ENCODE measurements around the gene PDILT. TPM values are rescaled to one million over a fixed set of nuclear protein-coding genes. Genes with fewer than 3 reads are reported as not detected.

The PDILT gene
- total RNA-seq, 4 donors from 2014 or later: not detected

DNA sequence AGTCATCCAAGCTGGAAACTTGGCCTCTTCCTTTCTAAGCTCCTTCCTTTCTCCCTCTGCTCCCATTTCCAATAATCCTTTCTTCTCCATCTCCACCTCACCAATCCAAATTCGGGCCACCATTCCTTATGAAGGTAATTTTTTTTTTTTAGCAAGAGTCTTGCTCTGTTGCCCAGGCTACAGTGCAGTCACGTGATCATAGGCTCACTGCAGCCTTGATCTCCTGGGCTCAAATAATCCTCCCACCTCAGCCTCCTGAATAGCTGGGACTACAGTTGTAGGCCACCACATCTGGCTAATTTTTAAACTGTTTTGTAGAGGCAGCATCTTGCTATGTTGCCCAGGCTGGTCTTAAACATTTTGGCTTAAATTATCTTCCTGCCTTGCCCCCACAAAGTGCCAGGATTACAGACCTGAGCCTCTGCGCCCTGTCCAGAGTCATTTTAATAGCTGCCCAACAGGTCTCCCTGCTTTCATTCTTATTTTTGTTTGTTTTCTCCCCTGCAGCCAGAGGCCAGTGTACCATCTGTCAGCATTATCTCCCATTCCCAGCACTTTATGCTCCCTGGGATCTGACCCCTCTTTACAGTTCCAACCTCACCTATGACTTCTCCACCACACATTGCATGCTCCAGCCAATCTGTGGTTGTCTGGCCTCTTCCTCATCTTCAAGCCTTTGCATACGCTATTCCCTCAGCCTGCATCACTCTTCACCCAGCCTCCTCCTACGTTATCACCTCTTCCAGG lies 75.0 kb downstream of the PDILT start:
- 74% methylated on average over 5 of the region's 5 CpGs for WGBS
- H3K4me3 ChIP-seq: no peak overlapping the region
- DNase-seq (ENCODE audit: extremely low spot score): no peak
- no peaks in the 10 kb centered on the region for H3K9me3 ChIP-seq
- no peak overlapping the region for H3K27ac ChIP-seq (replicated peaks in 1 of 4)
- H3K4me1 ChIP-seq: no peaks in the 10 kb centered on the region
- intact Hi-C loops (cut with DNase I): loop anchor here (10.0 kb wide), 1 partner anchor 55 kb away; no protein-coding TSS in a partner anchor
- peaks cover 0 to 3% (median 0%) of the 10 kb centered on the region in 4 donors for H3K27me3 ChIP-seq
- H3K36me3 ChIP-seq: no peaks in the 10 kb centered on the region
- TF ChIP-seq CTCF (IDR thresholded peaks at IDR 0.05) (no peak), POLR2A (IDR thresholded peaks at IDR 0.05; ENCODE audit: low read depth) (no peak), POLR2AphosphoS5 (IDR thresholded peaks at IDR 0.05) (no peak), EP300 (IDR thresholded peaks at IDR 0.05) (no peak)

DNA sequence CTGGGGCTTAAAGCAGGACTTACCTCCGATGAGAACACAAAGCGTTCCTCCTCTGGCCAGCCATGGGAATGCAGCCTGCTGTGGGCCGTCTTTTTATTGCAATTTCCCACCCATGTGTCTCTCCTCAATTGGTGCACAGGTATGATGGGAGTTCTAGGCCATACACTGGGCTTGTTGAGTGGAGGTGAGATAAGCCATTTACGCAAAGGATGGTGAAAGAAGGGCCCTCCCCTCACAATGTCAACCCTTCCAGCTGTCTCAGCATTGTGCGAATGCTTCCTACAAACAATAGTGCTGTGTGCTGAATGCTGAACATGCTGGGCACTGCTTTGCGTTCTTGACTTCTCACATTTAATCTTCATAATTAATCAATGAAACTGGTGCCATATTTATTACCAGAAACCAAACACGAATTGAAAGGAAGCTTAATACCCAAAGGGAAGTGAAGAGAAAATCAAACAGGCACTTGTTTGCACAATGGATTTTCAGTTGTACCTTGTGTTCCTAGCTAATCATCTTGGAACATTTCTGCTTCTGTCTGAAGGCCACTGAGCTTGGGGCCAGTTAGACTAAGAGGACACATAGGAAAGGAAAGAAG lies 77.0 kb downstream of the PDILT start, which contains the start of gene GP2:
GP2 (minus strand) TSS at position 70 of the 598 bp plus-strand sequence. CDS start 1,082 bp downstream, outside the sequence.
- peaks cover 0 to 3% (median 0%) of the 10 kb centered on the region in 4 donors for H3K27me3 ChIP-seq
- no peaks in the 10 kb centered on the region for H3K36me3 ChIP-seq
- no peaks in the 10 kb centered on the region for H3K9me3 ChIP-seq
- intact Hi-C loops (cut with DNase I): loop anchor here (10.0 kb wide), 1 partner anchor 57 kb away; no protein-coding TSS in a partner anchor
- TF ChIP-seq POLR2AphosphoS5 (IDR thresholded peaks at IDR 0.05) (no peak), POLR2A (IDR thresholded peaks at IDR 0.05; ENCODE audit: low read depth) (no peak), CTCF (IDR thresholded peaks at IDR 0.05) (no peak), EP300 (IDR thresholded peaks at IDR 0.05) (no peak)
- H3K4me1 ChIP-seq: no peaks in the 10 kb centered on the region
- no peak within 1 kb of the TSS for H3K4me3 ChIP-seq
- WGBS: 81% methylated on average over 7 of the region's 7 CpGs
- no peak for DNase-seq (ENCODE audit: extremely low spot score)
- H3K27ac ChIP-seq (replicated peaks in 1 of 4): no peak within 1 kb of the TSS

GRCh38 chr16:20326321-20326720 lies 78.2 kb downstream of the PDILT start:
- 65% methylated on average over 3 of the region's 3 CpGs for WGBS
- H3K36me3 ChIP-seq: no peaks in the 10 kb centered on the region
- intact Hi-C loops (cut with DNase I): loop anchor here (10.0 kb wide), 1 partner anchor 58 kb away; no protein-coding TSS in a partner anchor

GRCh38 chr16:20325005-20325404 lies 79.5 kb downstream of the PDILT start:
- intact Hi-C loops (cut with DNase I): loop anchor here (10.0 kb wide), 1 partner anchor 60 kb away; no protein-coding TSS in a partner anchor

More at GRCh38 chr16:20326321-20326720, 78.2 kb downstream of the PDILT start:
- H3K4me1 ChIP-seq: no peaks in the 10 kb centered on the region
- no peak for DNase-seq (ENCODE audit: extremely low spot score)
- H3K27ac ChIP-seq (replicated peaks in 1 of 4): no peak overlapping the region
- no peak overlapping the region for H3K4me3 ChIP-seq
- no peak for TF ChIP-seq POLR2A (IDR thresholded peaks at IDR 0.05; ENCODE audit: low read depth)
- no peak for TF ChIP-seq EP300 (IDR thresholded peaks at IDR 0.05)
- no peak for TF ChIP-seq POLR2AphosphoS5 (IDR thresholded peaks at IDR 0.05)
- no peak for TF ChIP-seq CTCF (IDR thresholded peaks at IDR 0.05)
- H3K27me3 ChIP-seq: peaks cover 0 to 3% (median 0%) of the 10 kb centered on the region in 4 donors
- no peaks in the 10 kb centered on the region for H3K9me3 ChIP-seq

More at GRCh38 chr16:20325005-20325404, 79.5 kb downstream of the PDILT start:
- 45% methylated on average over 3 of the region's 3 CpGs for WGBS
- peaks cover 0 to 3% (median 0%) of the 10 kb centered on the region in 4 donors for H3K27me3 ChIP-seq
- H3K27ac ChIP-seq (replicated peaks in 1 of 4): no peak overlapping the region
- TF ChIP-seq EP300 (IDR thresholded peaks at IDR 0.05) (no peak), CTCF (IDR thresholded peaks at IDR 0.05) (no peak), POLR2AphosphoS5 (IDR thresholded peaks at IDR 0.05) (no peak), POLR2A (IDR thresholded peaks at IDR 0.05; ENCODE audit: low read depth) (no peak)
- H3K4me3 ChIP-seq: no peak overlapping the region
- no peaks in the 10 kb centered on the region for H3K9me3 ChIP-seq
- no peaks in the 10 kb centered on the region for H3K4me1 ChIP-seq
- H3K36me3 ChIP-seq: no peaks in the 10 kb centered on the region
- DNase-seq (ENCODE audit: extremely low spot score): no peak

All from esophagus muscularis mucosa (tissue), 4 donors.